ENCODE measurements around the gene CNDP1. TPM values are rescaled to one million over a fixed set of nuclear protein-coding genes. Genes with fewer than 3 reads are reported as not detected.
"Not testable (repeated sequence)": the region's sequence is repeated elsewhere in the genome, so short reads cannot be mapped to it uniquely, and the experiment has no call there.

CNDP1 gene
- total and polyA plus RNA-seq, 4 donors = 0.61 to 2.4 (median 1.2) TPM

DNA sequence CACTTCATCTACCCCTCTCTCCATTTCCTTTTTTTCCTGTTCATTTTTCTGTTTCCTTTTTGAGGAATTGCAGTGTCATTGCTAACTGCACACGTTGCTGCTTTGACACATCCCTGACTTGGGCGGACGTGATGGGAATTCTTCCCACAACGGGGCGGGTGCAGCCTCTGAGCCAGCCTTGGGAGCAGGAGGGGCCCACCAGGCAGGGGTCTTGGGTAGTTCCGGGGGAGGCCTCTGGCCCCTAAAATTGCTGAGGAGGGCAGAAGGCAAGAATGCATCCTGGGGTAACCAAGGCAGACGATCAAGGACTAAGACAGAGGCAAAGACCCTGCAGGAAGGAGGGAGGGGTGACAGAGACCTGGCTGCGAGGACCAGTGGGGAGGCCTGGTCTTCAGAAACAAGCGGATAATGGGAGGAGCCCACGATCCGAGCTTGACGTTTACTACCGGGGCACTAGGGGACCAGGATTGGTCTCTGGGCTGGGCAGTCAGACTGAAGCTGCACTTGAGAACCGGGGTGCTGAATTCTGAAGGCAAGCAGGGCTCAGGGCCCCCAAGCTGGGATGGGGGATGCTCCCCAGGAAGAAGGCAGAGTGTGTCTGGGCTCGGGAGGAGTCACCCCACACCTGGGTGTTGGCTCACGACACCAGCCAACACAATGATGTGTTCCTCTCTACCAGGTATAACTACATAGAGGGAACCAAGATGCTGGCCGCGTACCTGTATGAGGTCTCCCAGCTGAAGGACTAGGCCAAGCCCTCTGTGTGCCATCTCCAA lies 14.8 kb upstream of the CNDP1 start:
- H3K36me3 ChIP-seq (ENCODE audit: control insufficient read depth, insufficient read depth, low read length) = peaks cover 76% of the 10 kb centered on the region
- no peaks in the 10 kb centered on the region for H3K27me3 ChIP-seq (ENCODE audit: control insufficient read depth, insufficient read depth, low read length)
- no peak overlapping the region for H3K27ac ChIP-seq (ENCODE audit: low read depth, low read length)
- no peaks in the 10 kb centered on the region for H3K9me3 ChIP-seq (ENCODE audit: control insufficient read depth, insufficient read depth, low read length)
- H3K4me3 ChIP-seq (ENCODE audit: low read depth, low read length) = no peak overlapping the region
- H3K4me1 ChIP-seq (ENCODE audit: control insufficient read depth, insufficient read depth, low read length) = peaks cover 4% of the 10 kb centered on the region
- DNase-seq (ENCODE audit: low read depth in 4 of 6, low spot score in 6 of 6) = no peak
- WGBS (ENCODE audit: insufficient coverage) = 95% methylated on average over 17 of the region's 18 CpGs

GRCh38 chr18:74520096-74520833 lies 14.0 kb upstream of the CNDP1 start:
- Histone ChIP-seq H3K4me3 (ENCODE audit: low read depth, low read length) (no peak overlapping the region), H3K9me3 (ENCODE audit: control insufficient read depth, insufficient read depth, low read length) (no peaks in the 10 kb centered on the region), H3K27me3 (ENCODE audit: control insufficient read depth, insufficient read depth, low read length) (no peaks in the 10 kb centered on the region), H3K36me3 (ENCODE audit: control insufficient read depth, insufficient read depth, low read length) (peaks cover 69% of the 10 kb centered on the region), H3K27ac (ENCODE audit: low read depth, low read length) (no peak overlapping the region), H3K4me1 (ENCODE audit: control insufficient read depth, insufficient read depth, low read length) (peaks cover 4% of the 10 kb centered on the region)
- no peak for DNase-seq (ENCODE audit: low read depth in 4 of 6, low spot score in 6 of 6)
- WGBS (ENCODE audit: insufficient coverage) = 87% methylated on average over 14 of the region's 14 CpGs

DNA sequence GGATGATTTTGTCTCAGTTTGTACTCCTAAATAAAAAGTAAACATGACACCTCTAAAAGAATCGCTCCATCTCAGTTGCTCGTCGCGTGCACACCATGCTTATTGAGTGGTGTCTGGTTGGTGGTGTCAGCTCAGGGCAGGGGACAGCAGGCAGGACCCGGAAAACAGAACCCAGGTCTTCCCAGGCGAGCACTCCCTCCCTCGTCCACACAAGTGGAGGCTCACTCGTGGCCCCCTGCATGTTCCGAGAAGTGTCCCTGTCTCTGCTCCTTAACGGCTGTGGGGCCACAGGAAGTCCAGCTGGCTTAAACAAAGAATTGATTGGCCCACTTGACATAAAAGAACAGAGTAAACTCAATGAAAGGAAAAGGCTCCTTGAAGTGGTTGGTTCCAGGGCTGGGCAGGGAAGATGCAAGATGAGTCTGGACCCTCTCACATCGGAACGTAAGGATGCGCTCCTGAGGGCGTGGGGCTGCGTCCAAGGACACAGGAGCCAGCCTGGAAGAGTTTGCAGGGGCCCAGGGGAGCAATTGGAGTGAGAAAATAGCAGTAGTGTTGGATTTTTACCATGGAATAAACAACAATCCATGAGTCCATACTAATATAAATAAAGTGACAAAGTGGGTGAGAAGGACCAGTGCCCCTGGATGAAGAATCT lies 13.1 kb upstream of the CNDP1 start:
- peaks cover 4% of the 10 kb centered on the region for H3K4me1 ChIP-seq (ENCODE audit: control insufficient read depth, insufficient read depth, low read length)
- no peak overlapping the region for H3K27ac ChIP-seq (ENCODE audit: low read depth, low read length)
- H3K9me3 ChIP-seq (ENCODE audit: control insufficient read depth, insufficient read depth, low read length) = no peaks in the 10 kb centered on the region
- no peak for DNase-seq (ENCODE audit: low read depth in 4 of 6, low spot score in 6 of 6)
- H3K4me3 ChIP-seq (ENCODE audit: low read depth, low read length) = no peak overlapping the region
- WGBS (ENCODE audit: insufficient coverage) = 95% methylated on average over 13 of the region's 15 CpGs
- no peaks in the 10 kb centered on the region for H3K27me3 ChIP-seq (ENCODE audit: control insufficient read depth, insufficient read depth, low read length)
- H3K36me3 ChIP-seq (ENCODE audit: control insufficient read depth, insufficient read depth, low read length) = peaks cover 60% of the 10 kb centered on the region

- no peaks in the 10 kb centered on the region for H3K9me3 ChIP-seq (ENCODE audit: control insufficient read depth, insufficient read depth, low read length)
- H3K36me3 ChIP-seq (ENCODE audit: control insufficient read depth, insufficient read depth, low read length) = peaks cover 45% of the 10 kb centered on the region
- peaks cover 4% of the 10 kb centered on the region for H3K4me1 ChIP-seq (ENCODE audit: control insufficient read depth, insufficient read depth, low read length)
- DNase-seq (ENCODE audit: low read depth in 4 of 6, low spot score in 6 of 6) = peak in 1 of 6 donors; percentile 22
- no peak overlapping the region for H3K4me3 ChIP-seq (ENCODE audit: low read depth, low read length)
- WGBS (ENCODE audit: insufficient coverage) = 88% methylated on average over 21 of the region's 23 CpGs
- H3K27me3 ChIP-seq (ENCODE audit: control insufficient read depth, insufficient read depth, low read length) = no peaks in the 10 kb centered on the region
- H3K27ac ChIP-seq (ENCODE audit: low read depth, low read length) = no peak overlapping the region
Measured at GRCh38 chr18:74522635-74523548, 11.4 kb upstream of the CNDP1 start.

- WGBS (ENCODE audit: insufficient coverage) = 38% methylated on average over 2 of the region's 5 CpGs
- Histone ChIP-seq H3K27ac (ENCODE audit: low read depth, low read length) (peak overlapping the region; percentile 3), H3K27me3 (ENCODE audit: control insufficient read depth, insufficient read depth, low read length) (no peaks in the 10 kb centered on the region), H3K9me3 (ENCODE audit: control insufficient read depth, insufficient read depth, low read length) (no peaks in the 10 kb centered on the region), H3K4me1 (ENCODE audit: control insufficient read depth, insufficient read depth, low read length) (peaks cover 4% of the 10 kb centered on the region), H3K36me3 (ENCODE audit: control insufficient read depth, insufficient read depth, low read length) (peaks cover 33% of the 10 kb centered on the region), H3K4me3 (ENCODE audit: low read depth, low read length) (no peak overlapping the region)
- peak in 2 of 6 donors; percentile 11 to 51 for DNase-seq (ENCODE audit: low read depth in 4 of 6, low spot score in 6 of 6)
Measured at GRCh38 chr18:74524097-74524496, 10.2 kb upstream of the CNDP1 start.

DNA sequence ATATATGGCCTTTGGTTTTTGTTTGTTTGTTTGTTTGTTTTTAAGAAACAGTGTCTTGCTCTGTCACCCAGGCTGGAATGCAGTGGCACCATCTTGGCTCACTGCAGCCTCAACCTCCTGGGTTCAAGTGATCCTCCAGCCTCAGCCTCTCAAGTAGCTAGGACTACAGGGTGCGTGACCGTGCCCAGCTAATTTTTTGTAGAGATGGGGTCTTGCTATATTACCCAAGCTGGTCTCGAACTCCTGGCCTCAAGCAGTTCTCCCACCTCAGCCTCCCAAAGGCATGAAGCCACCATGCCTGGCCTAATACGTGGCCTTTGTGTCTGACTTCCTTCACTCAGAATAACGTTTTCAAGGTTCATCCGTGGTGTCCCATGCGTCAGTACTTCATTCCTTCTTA lies 9.4 kb upstream of the CNDP1 start:
- DNase-seq (ENCODE audit: low read depth in 4 of 6, low spot score in 6 of 6); H3K4me3 ChIP-seq (ENCODE audit: low read depth, low read length); H3K9me3 ChIP-seq (ENCODE audit: control insufficient read depth, insufficient read depth, low read length); H3K4me1 ChIP-seq (ENCODE audit: control insufficient read depth, insufficient read depth, low read length); H3K27ac ChIP-seq (ENCODE audit: low read depth, low read length); H3K27me3 ChIP-seq (ENCODE audit: control insufficient read depth, insufficient read depth, low read length): not testable (repeated sequence)
- 89% methylated on average over 1 of the region's 7 CpGs for WGBS (ENCODE audit: insufficient coverage)
- peaks cover 25% of the 10 kb centered on the region for H3K36me3 ChIP-seq (ENCODE audit: control insufficient read depth, insufficient read depth, low read length)

GRCh38 chr18:74525741-74526140 lies 8.6 kb upstream of the CNDP1 start:
- H3K9me3 ChIP-seq (ENCODE audit: control insufficient read depth, insufficient read depth, low read length) = no peaks in the 10 kb centered on the region
- WGBS (ENCODE audit: insufficient coverage) = 94% methylated on average over 9 of the region's 9 CpGs
- H3K27ac ChIP-seq (ENCODE audit: low read depth, low read length) = no peak overlapping the region
- peaks cover 4% of the 10 kb centered on the region for H3K4me1 ChIP-seq (ENCODE audit: control insufficient read depth, insufficient read depth, low read length)
- H3K27me3 ChIP-seq (ENCODE audit: control insufficient read depth, insufficient read depth, low read length) = no peaks in the 10 kb centered on the region
- no peak overlapping the region for H3K4me3 ChIP-seq (ENCODE audit: low read depth, low read length)
- DNase-seq (ENCODE audit: low read depth in 4 of 6, low spot score in 6 of 6) = no peak
- H3K36me3 ChIP-seq (ENCODE audit: control insufficient read depth, insufficient read depth, low read length) = peaks cover 17% of the 10 kb centered on the region

GRCh38 chr18:74526488-74526887 lies 7.8 kb upstream of the CNDP1 start:
- H3K27ac ChIP-seq (ENCODE audit: low read depth, low read length) = no peak overlapping the region

DNA sequence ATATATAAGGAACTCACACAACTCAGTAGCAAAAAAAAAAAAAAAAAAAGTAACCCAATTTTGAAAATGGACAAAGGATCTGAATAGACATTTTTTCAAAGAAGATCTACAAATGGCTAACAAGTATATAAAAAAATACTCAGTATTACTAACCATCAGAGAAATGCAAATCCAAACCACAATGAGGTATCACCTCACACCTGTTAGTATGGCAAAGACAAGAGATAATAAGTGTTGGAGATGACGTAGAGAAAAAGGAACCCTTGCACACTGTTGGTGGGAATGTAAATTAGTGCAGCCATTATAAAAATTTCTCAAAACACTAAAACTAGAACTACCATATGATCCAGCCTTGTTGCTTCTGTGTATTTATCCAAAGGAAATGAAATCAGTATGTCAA lies 5.8 kb upstream of the CNDP1 start:
- Histone ChIP-seq H3K27ac (ENCODE audit: low read depth, low read length) (no peak overlapping the region), H3K9me3 (ENCODE audit: control insufficient read depth, insufficient read depth, low read length) (no peaks in the 10 kb centered on the region), H3K4me3 (ENCODE audit: low read depth, low read length) (no peak overlapping the region), H3K36me3 (ENCODE audit: control insufficient read depth, insufficient read depth, low read length) (peaks cover 2% of the 10 kb centered on the region), H3K27me3 (ENCODE audit: control insufficient read depth, insufficient read depth, low read length) (no peaks in the 10 kb centered on the region), H3K4me1 (ENCODE audit: control insufficient read depth, insufficient read depth, low read length) (peaks cover 4% of the 10 kb centered on the region)
- WGBS (ENCODE audit: insufficient coverage) = no CpG with 5 or more reads among the region's 1 CpG
- no peak for DNase-seq (ENCODE audit: low read depth in 4 of 6, low spot score in 6 of 6)

More at GRCh38 chr18:74526488-74526887, 7.8 kb upstream of the CNDP1 start:
- Histone ChIP-seq H3K4me1 (ENCODE audit: control insufficient read depth, insufficient read depth, low read length) (peaks cover 4% of the 10 kb centered on the region), H3K9me3 (ENCODE audit: control insufficient read depth, insufficient read depth, low read length) (no peaks in the 10 kb centered on the region), H3K27me3 (ENCODE audit: control insufficient read depth, insufficient read depth, low read length) (no peaks in the 10 kb centered on the region), H3K36me3 (ENCODE audit: control insufficient read depth, insufficient read depth, low read length) (peaks cover 11% of the 10 kb centered on the region), H3K4me3 (ENCODE audit: low read depth, low read length) (no peak overlapping the region)
- WGBS (ENCODE audit: insufficient coverage) = 83% methylated on average over 2 of the region's 2 CpGs
- DNase-seq (ENCODE audit: low read depth in 4 of 6, low spot score in 6 of 6) = no peak
